OCI-LY3 (cell line): Measurements from ENCODE around the gene STRA6.

Experiments
- EZH2phosphoT487 ChIP-seq: fragments of 200-600 bp; shearing (Covaris generic); IDR thresholded peaks from 2 replicates; pipeline ENCODE4 v1.6.1; 2018; ENCODE audit warnings: antibody characterized with exemption, mixed run types, low read depth
- TF ChIP-seq, protein P1 (sequence below): fragments of 200-600, 300-600 bp; sonication (generic); IDR thresholded peaks from 2 replicates; pipeline ENCODE4 v1.5.1; 2014; ENCODE audit warnings: antibody characterized with exemption, low read length, low read depth

DNA sequence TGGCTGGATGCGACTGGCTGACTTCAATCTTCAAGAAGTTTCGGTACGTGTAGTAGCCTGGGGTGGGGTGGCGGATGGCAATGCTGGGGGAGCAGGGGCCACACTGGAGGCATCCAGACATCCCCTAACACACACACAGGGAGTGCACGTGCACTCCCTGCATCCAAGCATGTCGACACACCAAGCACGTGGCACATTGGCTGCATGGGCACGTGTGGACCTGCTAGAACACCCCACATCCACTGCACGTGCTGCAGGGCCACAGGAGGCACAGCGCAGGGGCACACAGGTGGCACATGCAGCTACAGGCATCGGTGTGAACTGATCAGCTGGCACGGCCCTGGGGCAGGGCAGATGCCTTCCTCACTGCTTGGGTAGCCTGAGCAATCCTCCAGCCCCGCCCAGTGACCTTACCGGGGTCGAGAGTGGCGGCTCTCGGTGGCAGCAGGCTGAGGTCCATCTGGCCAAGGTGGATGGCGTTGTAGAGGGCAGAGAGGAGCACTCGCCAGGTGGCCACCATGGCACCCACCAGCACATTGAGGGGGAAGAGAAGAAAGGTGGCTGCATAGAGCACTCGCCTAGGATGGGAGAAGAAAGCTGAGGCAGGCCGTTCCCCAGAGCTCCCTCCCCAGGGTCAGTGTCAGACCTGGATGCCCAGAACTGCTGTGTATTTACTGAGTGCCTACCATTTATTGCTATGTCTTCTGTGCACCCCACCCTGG is 21.5 kb downstream of the STRA6 start:
- TF ChIP-seq, protein P1, sequence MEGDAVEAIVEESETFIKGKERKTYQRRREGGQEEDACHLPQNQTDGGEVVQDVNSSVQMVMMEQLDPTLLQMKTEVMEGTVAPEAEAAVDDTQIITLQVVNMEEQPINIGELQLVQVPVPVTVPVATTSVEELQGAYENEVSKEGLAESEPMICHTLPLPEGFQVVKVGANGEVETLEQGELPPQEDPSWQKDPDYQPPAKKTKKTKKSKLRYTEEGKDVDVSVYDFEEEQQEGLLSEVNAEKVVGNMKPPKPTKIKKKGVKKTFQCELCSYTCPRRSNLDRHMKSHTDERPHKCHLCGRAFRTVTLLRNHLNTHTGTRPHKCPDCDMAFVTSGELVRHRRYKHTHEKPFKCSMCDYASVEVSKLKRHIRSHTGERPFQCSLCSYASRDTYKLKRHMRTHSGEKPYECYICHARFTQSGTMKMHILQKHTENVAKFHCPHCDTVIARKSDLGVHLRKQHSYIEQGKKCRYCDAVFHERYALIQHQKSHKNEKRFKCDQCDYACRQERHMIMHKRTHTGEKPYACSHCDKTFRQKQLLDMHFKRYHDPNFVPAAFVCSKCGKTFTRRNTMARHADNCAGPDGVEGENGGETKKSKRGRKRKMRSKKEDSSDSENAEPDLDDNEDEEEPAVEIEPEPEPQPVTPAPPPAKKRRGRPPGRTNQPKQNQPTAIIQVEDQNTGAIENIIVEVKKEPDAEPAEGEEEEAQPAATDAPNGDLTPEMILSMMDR = no peak
- TF ChIP-seq EZH2phosphoT487 = no peak
